HepG2 (cell line): ENCODE data around the gene PTPRM. TPM values are rescaled to one million over a fixed set of nuclear protein-coding genes. Genes with fewer than 3 reads are reported as not detected.

Experiments
- ATAC-seq: fragments of 200-7000 bp; cut with Tn5 transposase; 3 replicates; pipeline ENCODE4 v1.9.1; 2020; ENCODE audit warnings: mild to moderate bottlenecking, moderate library complexity
- BruUV-seq: library from RNA; stranded (reverse); fragments of 400-500 nt; replicated peaks from 2 replicates; lab custom pipeline; 2021; lab: Mats Ljungman, UMichigan
- CTCF ChIA-PET: fragments of 300-600 bp; formaldehyde crosslinking; extraction: SDS; loops from one replicate; lab custom pipeline; 2021; ENCODE audit warnings: low total read pairs, inconsistent platforms, low intra/inter-chr PET ratio; lab: Yijun Ruan, JAX
- POLR2A ChIA-PET: fragments of 350-600 bp; sonication (Branson Sonifier 250); formaldehyde crosslinking; loops from one replicate; lab custom pipeline; 2020; ENCODE audit warnings: antibody characterized with exemption, inconsistent platforms; lab: Yijun Ruan, JAX
- DNase-seq: peaks from one replicate; pipeline ENCODE4 v3.0.0-alpha.2; 2015; ENCODE audit warnings: low spot score
- FAIRE-seq: peaks from 3 replicates; lab custom pipeline; 2011; peaks lifted over from hg19 to GRCh38; lab: Jason Lieb, UNC
- H2AFZ ChIP-seq: one replicate; pipeline ENCODE4 v1.6.1; 2011; ENCODE audit warnings: low read length, inconsistent platforms
- H3K27ac ChIP-seq: fragments of 300-600 bp; 3 replicates; pipeline ENCODE4 v1.8.0; 2011; ENCODE audit warnings: mixed run types, mild to moderate bottlenecking, mixed read lengths, low read length, inconsistent platforms; ENCODE audit not compliant: insufficient read depth; ENCODE audit errors: extremely low read length
- H3K27me3 ChIP-seq, 2 experiments: fragments of 200-600 bp in 1 of 2; 2 replicates in 1 of 2; 3 replicates in 1 of 2; pipeline versions ENCODE4 v1.6.0 to v1.8.0; 2011; ENCODE audit warnings: low read length in 2 of 2, mild to moderate bottlenecking in 2 of 2, moderate library complexity in 2 of 2, inconsistent platforms in 1 of 2; ENCODE audit not compliant: insufficient read depth in 2 of 2, control insufficient read depth in 1 of 2
- H3K36me3 ChIP-seq, 2 experiments: fragments of 200-600 bp in 1 of 2; replicated peaks in 1 of 2; 2 replicates in 1 of 2; 3 replicates in 1 of 2; pipeline versions ENCODE4 v1.5.1 to v1.8.0; 2011; ENCODE audit warnings: low read length in 2 of 2, inconsistent platforms in 1 of 2; ENCODE audit not compliant: insufficient read depth in 2 of 2, control insufficient read depth in 1 of 2
- H3K4me1 ChIP-seq: 2 replicates; pipeline ENCODE4 v1.5.1; 2012; ENCODE audit warnings: low read length, inconsistent platforms; ENCODE audit not compliant: insufficient read depth
- H3K4me2 ChIP-seq: 2 replicates; pipeline ENCODE4 v1.6.0; 2011; ENCODE audit warnings: low read depth, low read length, inconsistent platforms
- H3K4me3 ChIP-seq, 3 experiments: fragments of 200-600 bp in 1 of 3; sonication (generic), shearing (Covaris generic) in 1 of 3; replicated peaks in 1 of 3; 2 replicates each; pipeline ENCODE4 v1.5.1; 2011 to 2016; ENCODE audit warnings: low read length in 3 of 3, inconsistent platforms in 2 of 3, low read depth in 2 of 3, mild to moderate bottlenecking in 2 of 3, control low read depth in 1 of 3, mixed read lengths in 1 of 3; ENCODE audit not compliant: insufficient read depth in 1 of 3
- H3K79me2 ChIP-seq: one replicate; pipeline ENCODE4 v1.6.1; 2011; ENCODE audit warnings: low read length, inconsistent platforms; ENCODE audit not compliant: insufficient read depth
- H3K9ac ChIP-seq: 2 replicates; pipeline ENCODE4 v1.6.0; 2011; ENCODE audit warnings: mild to moderate bottlenecking, low read depth, low read length, inconsistent platforms; ENCODE audit not compliant: insufficient read depth
- H3K9me3 ChIP-seq: 2 replicates; pipeline ENCODE4 v1.5.1; 2012; ENCODE audit warnings: mild to moderate bottlenecking, low read length
- H4K20me1 ChIP-seq: 2 replicates; pipeline ENCODE4 v1.6.0; 2011; ENCODE audit warnings: inconsistent platforms, mild to moderate bottlenecking, low read length, moderate library complexity; ENCODE audit not compliant: insufficient read depth
- AKAP8 ChIP-seq: sonication (generic); formaldehyde crosslinking; IDR thresholded peaks from 2 replicates; pipeline ENCODE4 v1.5.1; 2020; ENCODE audit warnings: mild to moderate bottlenecking, missing genetic modification reagents
- ASH2L ChIP-seq: fragments of 300-600, 200-600 bp; sonication (generic); IDR thresholded peaks from 2 replicates; pipeline ENCODE4 v1.7.0; 2017; ENCODE audit warnings: low read depth, mild to moderate bottlenecking, moderate library complexity, mixed read lengths, low read length; ENCODE audit not compliant: insufficient read length
- ATAD3A ChIP-seq: sonication (generic); formaldehyde crosslinking; IDR thresholded peaks from 2 replicates; pipeline ENCODE4 v1.4.0; 2020; ENCODE audit warnings: missing genetic modification reagents
- ESRRA ChIP-seq: sonication (generic); formaldehyde crosslinking; IDR thresholded peaks from 2 replicates; pipeline ENCODE4 v1.5.1; 2020; ENCODE audit warnings: mild to moderate bottlenecking, low read depth, missing genetic modification reagents
- IRF9 ChIP-seq: sonication (generic); formaldehyde crosslinking; IDR thresholded peaks from 2 replicates; pipeline ENCODE4 v1.8.0; 2022; ENCODE audit warnings: missing genetic modification reagents, mild to moderate bottlenecking, borderline replicate concordance
- SMAD3 ChIP-seq: sonication (generic); formaldehyde crosslinking; IDR thresholded peaks from 2 replicates; pipeline ENCODE4 v1.4.0; 2020; ENCODE audit warnings: missing genetic modification reagents
- ZFP1 ChIP-seq: IDR thresholded peaks from 2 replicates; pipeline ENCODE4 v1.6.1; 2016
- ZNF10 ChIP-seq: sonication (generic); formaldehyde crosslinking; IDR thresholded peaks from 2 replicates; pipeline ENCODE4 v1.4.0; 2020; ENCODE audit warnings: mild to moderate bottlenecking, low read depth, missing genetic modification reagents, borderline replicate concordance
- ZNF367 ChIP-seq: sonication (generic); formaldehyde crosslinking; IDR thresholded peaks from 2 replicates; pipeline ENCODE4 v1.4.0; 2020; ENCODE audit warnings: missing genetic modification reagents, borderline replicate concordance
- ZNF576 ChIP-seq: sonication (generic); formaldehyde crosslinking; IDR thresholded peaks from 2 replicates; pipeline ENCODE4 v1.4.0; 2020; ENCODE audit warnings: mild to moderate bottlenecking, missing genetic modification reagents
- WGBS: methylation state at CpG from one replicate; pipeline ENCODE4 v1.1.6; 2017; ENCODE audit warnings: low lambda C conversion rate; 5-methylcytosine and 5-hydroxymethylcytosine counted together
- in situ Hi-C: cut with HindIII; loops from 2 replicates; pipeline ENCODE4 v1.10.0; 2017; ENCODE audit warnings: low pct_unique_long_range_greater_than_20kb; ENCODE audit not compliant: extremely low pct_ligation_motif_present
- intact Hi-C: fragments of 100-400 bp; cut with micrococcal nuclease; formaldehyde crosslinking; loops from one replicate; pipeline ENCODE4 v1.10.0; 2022; ENCODE audit not compliant: unreplicated experiment
- polyA plus RNA-seq, 8 experiments: library from polyadenylated mRNA; depleted of rRNA in 3 of 8; stranded (reverse) in 7 of 8; unstranded in 1 of 8; fragments of >200 nt; fragmentation: Illumina TruSeq in 4 of 8; extraction: Trizol in 4 of 8; gene quantifications; 2 replicates each; pipeline versions ENCODE4 v1.2.1 to v1.2.3, GENCODE V29; 2011 to 2016; ENCODE audit warnings: low read depth in 4 of 8, missing spikeins in 1 of 8, mixed read lengths in 1 of 8; ENCODE audit not compliant: insufficient read depth in 1 of 8
- total RNA-seq, 5 experiments: library from RNA; depleted of rRNA; stranded (reverse); fragments of >200 nt; fragmentation: Illumina TruSeq; extraction: Trizol; gene quantifications; 2 replicates each; pipeline ENCODE4 v1.2.3, GENCODE V29; 2016; ENCODE audit warnings: low read depth in 1 of 5
- TF ChIP-seq, protein P1 (sequence below): sonication (generic); formaldehyde crosslinking; IDR thresholded peaks from 2 replicates; pipeline ENCODE4 v1.5.0; 2020; ENCODE audit warnings: missing genetic modification reagents

The PTPRM gene
- total and polyA plus RNA-seq, 2 of the 13 experiments (the other 11 are each of a cell fraction or from before 2014, with no cell fraction given): 12.6 to 108 TPM

GRCh38 chr18:7720395-7720794 is 153.3 kb downstream of the PTPRM start:
- intact Hi-C loops: no loop called here
- in situ Hi-C loops: no loop called here
- Histone ChIP-seq H3K79me2 (no peaks in the 10 kb centered on the region), H2AFZ (no peak overlapping the region), H3K36me3 (no peaks in the 10 kb centered on the region), H3K4me3 (no peak overlapping the region), H3K4me2 (no peak overlapping the region), H3K9ac (no peak overlapping the region), H3K4me1 (0 out of 2 replicates have a peak, but pooled peaks cover 5% of the 10 kb centered on the region), H4K20me1 (no peaks in the 10 kb centered on the region), H3K9me3 (no peaks in the 10 kb centered on the region), H3K27me3 (no peaks in the 10 kb centered on the region), H3K27ac (no peak overlapping the region)
- BruUV-seq: no TSS peak
- DNase-seq: no peak
- CTCF ChIA-PET: no interaction called here
- POLR2A ChIA-PET: no interaction called here
- WGBS: 83% methylated on average over 1 of the region's 1 CpG
- FAIRE-seq: no peak
- TF ChIP-seq IRF9 (CRISPR knock-in tag) (no peak), ZNF576 (CRISPR knock-in tag) (no peak), ZNF10 (CRISPR knock-in tag) (no peak)
- ATAC-seq: no peak

- Histone ChIP-seq H3K4me3 (no peak overlapping the region), H3K36me3 (no peaks in the 10 kb centered on the region), H3K4me1 (0 out of 2 replicates have a peak, but pooled peaks cover 5% of the 10 kb centered on the region), H3K27ac (no peak overlapping the region), H3K9ac (no peak overlapping the region), H4K20me1 (no peaks in the 10 kb centered on the region), H3K27me3 (no peaks in the 10 kb centered on the region), H3K9me3 (no peaks in the 10 kb centered on the region), H3K4me2 (no peak overlapping the region), H3K79me2 (no peaks in the 10 kb centered on the region), H2AFZ (no peak overlapping the region)
- intact Hi-C loops (no loop called here), in situ Hi-C loops (no loop called here)
- ChIA-PET POLR2A (no interaction called here), CTCF (no interaction called here)
- no TSS peak for BruUV-seq
- WGBS: 94% methylated on average over 2 of the region's 2 CpGs
- FAIRE-seq (no peak), ATAC-seq (no peak), DNase-seq (no peak)
- no peak for TF ChIP-seq ZNF367 (CRISPR knock-in tag)
- TF ChIP-seq SMAD3 (CRISPR knock-in tag): no peak
- TF ChIP-seq AKAP8: no peak
- no peak for TF ChIP-seq ASH2L
- TF ChIP-seq, protein P1, sequence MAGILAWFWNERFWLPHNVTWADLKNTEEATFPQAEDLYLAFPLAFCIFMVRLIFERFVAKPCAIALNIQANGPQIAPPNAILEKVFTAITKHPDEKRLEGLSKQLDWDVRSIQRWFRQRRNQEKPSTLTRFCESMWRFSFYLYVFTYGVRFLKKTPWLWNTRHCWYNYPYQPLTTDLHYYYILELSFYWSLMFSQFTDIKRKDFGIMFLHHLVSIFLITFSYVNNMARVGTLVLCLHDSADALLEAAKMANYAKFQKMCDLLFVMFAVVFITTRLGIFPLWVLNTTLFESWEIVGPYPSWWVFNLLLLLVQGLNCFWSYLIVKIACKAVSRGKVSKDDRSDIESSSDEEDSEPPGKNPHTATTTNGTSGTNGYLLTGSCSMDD (CRISPR knock-in tag): no peak
- TF ChIP-seq ESRRA (CRISPR knock-in tag): no peak
- no peak for TF ChIP-seq ZFP1 (CRISPR knock-in tag)
- no peak for TF ChIP-seq ATAD3A (CRISPR knock-in tag)
Observed at GRCh38 chr18:7721532-7721931, 154.4 kb downstream of the PTPRM start.
